Measurements from ENCODE around the gene KCTD3.

KCTD3 gene

DNA sequence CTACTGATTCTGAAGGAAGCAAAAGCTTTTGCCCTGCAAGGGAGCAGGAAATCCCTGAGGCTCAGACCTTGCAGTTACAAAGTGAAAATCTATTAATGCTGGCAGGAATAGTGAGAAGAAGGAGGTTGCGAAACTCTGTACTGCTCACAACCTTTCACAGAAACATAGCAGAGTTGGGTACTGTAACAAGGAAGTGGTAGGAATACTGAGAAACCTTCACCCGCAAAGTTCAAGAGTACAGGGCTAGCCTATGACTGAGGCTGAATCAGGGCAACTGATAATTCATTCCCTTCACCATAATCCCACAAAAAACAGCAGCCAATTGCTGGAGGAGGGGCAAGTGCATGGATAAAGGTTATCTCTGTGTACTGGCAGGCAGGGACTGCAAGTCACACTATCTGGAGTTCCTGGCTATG lies 23.9 kb upstream of the KCTD3 start:
- no peaks in the 10 kb centered on the region for H3K27me3 Mint-ChIP-seq (ENCODE audit: low read depth)
- no peak for DNase-seq (ENCODE audit: low spot score)
- peaks cover 9% of the 10 kb centered on the region for H3K9me3 Mint-ChIP-seq
- peaks cover 7% of the 10 kb centered on the region for H3K4me1 Mint-ChIP-seq (ENCODE audit: low read depth)
- no peak overlapping the region for H3K4me3 Mint-ChIP-seq
- no peaks in the 10 kb centered on the region for H3K36me3 Mint-ChIP-seq (ENCODE audit: low read depth)
- H3K27ac Mint-ChIP-seq = no peak overlapping the region

GRCh38 chr1:215543806-215544205 lies 23.3 kb upstream of the KCTD3 start:
- no peak overlapping the region for H3K27ac Mint-ChIP-seq
- H3K9me3 Mint-ChIP-seq = peaks cover 9% of the 10 kb centered on the region
- H3K4me3 Mint-ChIP-seq = no peak overlapping the region
- H3K27me3 Mint-ChIP-seq (ENCODE audit: low read depth) = no peaks in the 10 kb centered on the region
- DNase-seq (ENCODE audit: low spot score) = no peak
- H3K36me3 Mint-ChIP-seq (ENCODE audit: low read depth) = no peaks in the 10 kb centered on the region
- H3K4me1 Mint-ChIP-seq (ENCODE audit: low read depth) = peaks cover 7% of the 10 kb centered on the region

DNA sequence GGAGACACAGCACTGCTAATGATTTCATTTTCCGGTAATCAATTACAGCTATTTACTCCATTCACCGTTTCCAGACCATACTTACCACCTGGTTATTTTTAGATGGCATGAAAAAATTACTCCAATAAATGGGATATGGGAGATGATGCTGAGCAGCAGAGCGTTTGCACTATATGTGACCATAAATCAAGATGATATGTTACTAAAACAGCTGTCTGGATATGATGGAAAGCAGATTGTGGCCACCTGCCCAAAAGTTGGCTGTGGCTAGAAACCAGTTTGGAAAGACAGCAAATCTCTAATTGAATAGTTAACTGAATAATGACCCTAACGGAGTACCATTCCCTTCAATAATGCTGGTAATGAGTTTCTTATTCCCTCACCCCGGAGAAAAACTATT lies 22.5 kb upstream of the KCTD3 start:
- no peaks in the 10 kb centered on the region for H3K27me3 Mint-ChIP-seq (ENCODE audit: low read depth)
- H3K9me3 Mint-ChIP-seq = peaks cover 9% of the 10 kb centered on the region

DNA sequence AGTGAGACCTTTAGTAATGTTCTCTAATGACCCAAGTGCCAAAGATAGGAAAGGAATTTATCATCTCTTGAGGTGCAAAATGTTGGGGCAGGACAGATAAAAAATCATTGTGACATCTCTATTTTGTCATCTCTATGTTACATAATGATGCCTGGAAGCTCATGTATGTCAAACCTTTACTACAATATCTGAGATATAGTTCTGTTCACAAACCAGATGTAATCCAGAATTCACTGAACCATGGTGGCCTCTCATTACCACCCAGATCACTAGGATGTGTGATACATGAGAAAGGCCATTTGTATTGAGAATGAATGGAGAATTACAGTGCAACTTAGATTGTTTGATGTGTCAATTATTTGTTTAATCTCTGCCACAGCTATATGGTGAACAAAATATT lies 22.0 kb upstream of the KCTD3 start:
- no peak overlapping the region for H3K27ac Mint-ChIP-seq
- H3K27me3 Mint-ChIP-seq (ENCODE audit: low read depth) = no peaks in the 10 kb centered on the region
- H3K4me1 Mint-ChIP-seq (ENCODE audit: low read depth) = peaks cover 7% of the 10 kb centered on the region
- peaks cover 9% of the 10 kb centered on the region for H3K9me3 Mint-ChIP-seq
- H3K36me3 Mint-ChIP-seq (ENCODE audit: low read depth) = no peaks in the 10 kb centered on the region
- H3K4me3 Mint-ChIP-seq = no peak overlapping the region
- no peak for DNase-seq (ENCODE audit: low spot score)

More for the DNA sequence above, 22.5 kb upstream of the KCTD3 start:
- no peak overlapping the region for H3K27ac Mint-ChIP-seq
- H3K36me3 Mint-ChIP-seq (ENCODE audit: low read depth) = no peaks in the 10 kb centered on the region
- DNase-seq (ENCODE audit: low spot score) = no peak
- no peak overlapping the region for H3K4me3 Mint-ChIP-seq
- peaks cover 7% of the 10 kb centered on the region for H3K4me1 Mint-ChIP-seq (ENCODE audit: low read depth)

- Mint-ChIP-seq H3K27ac (no peak overlapping the region), H3K27me3 (ENCODE audit: low read depth) (no peaks in the 10 kb centered on the region), H3K4me3 (no peak overlapping the region), H3K4me1 (ENCODE audit: low read depth) (peaks cover 7% of the 10 kb centered on the region), H3K9me3 (peaks cover 9% of the 10 kb centered on the region), H3K36me3 (ENCODE audit: low read depth) (no peaks in the 10 kb centered on the region)
- DNase-seq (ENCODE audit: low spot score) = no peak
Observed at GRCh38 chr1:215547011-215547410, 20.1 kb upstream of the KCTD3 start.

GRCh38 chr1:215551806-215552205 lies 15.3 kb upstream of the KCTD3 start:
- no peaks in the 10 kb centered on the region for H3K9me3 Mint-ChIP-seq
- no peak for DNase-seq (ENCODE audit: low spot score)
- H3K27ac Mint-ChIP-seq = no peak overlapping the region
- peaks cover 2% of the 10 kb centered on the region for H3K27me3 Mint-ChIP-seq (ENCODE audit: low read depth)
- H3K4me1 Mint-ChIP-seq (ENCODE audit: low read depth) = no peaks in the 10 kb centered on the region
- H3K36me3 Mint-ChIP-seq (ENCODE audit: low read depth) = no peaks in the 10 kb centered on the region
- no peak overlapping the region for H3K4me3 Mint-ChIP-seq

GRCh38 chr1:215554865-215555264 lies 12.2 kb upstream of the KCTD3 start:
- Mint-ChIP-seq H3K36me3 (ENCODE audit: low read depth) (no peaks in the 10 kb centered on the region), H3K27me3 (ENCODE audit: low read depth) (peaks cover 2% of the 10 kb centered on the region), H3K4me3 (no peak overlapping the region), H3K4me1 (ENCODE audit: low read depth) (no peaks in the 10 kb centered on the region), H3K27ac (no peak overlapping the region), H3K9me3 (no peaks in the 10 kb centered on the region)
- no peak for DNase-seq (ENCODE audit: low spot score)

DNA sequence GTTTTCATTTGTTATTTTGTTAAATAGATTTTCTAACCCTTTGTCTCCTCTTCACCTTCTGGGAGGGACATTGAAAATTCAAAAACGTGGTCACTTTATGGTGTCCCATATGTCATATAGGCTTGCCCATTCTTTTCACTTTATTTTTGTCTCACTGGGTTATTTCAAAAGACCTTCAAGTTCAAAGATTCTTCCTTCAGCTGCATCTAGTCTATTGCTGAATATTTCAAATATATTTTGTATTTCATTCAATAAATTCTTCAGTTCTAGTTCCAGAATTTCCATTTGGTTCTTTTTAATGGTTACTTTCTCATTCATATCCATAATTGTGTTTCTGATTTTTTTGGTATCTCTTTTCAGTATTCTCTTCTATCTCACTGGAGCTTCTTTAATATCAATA lies 11.6 kb upstream of the KCTD3 start:
- Mint-ChIP-seq H3K4me3 (no peak overlapping the region), H3K36me3 (ENCODE audit: low read depth) (no peaks in the 10 kb centered on the region), H3K9me3 (no peaks in the 10 kb centered on the region), H3K4me1 (ENCODE audit: low read depth) (no peaks in the 10 kb centered on the region), H3K27me3 (ENCODE audit: low read depth) (peaks cover 2% of the 10 kb centered on the region), H3K27ac (no peak overlapping the region)
- no peak for DNase-seq (ENCODE audit: low spot score)

DNA sequence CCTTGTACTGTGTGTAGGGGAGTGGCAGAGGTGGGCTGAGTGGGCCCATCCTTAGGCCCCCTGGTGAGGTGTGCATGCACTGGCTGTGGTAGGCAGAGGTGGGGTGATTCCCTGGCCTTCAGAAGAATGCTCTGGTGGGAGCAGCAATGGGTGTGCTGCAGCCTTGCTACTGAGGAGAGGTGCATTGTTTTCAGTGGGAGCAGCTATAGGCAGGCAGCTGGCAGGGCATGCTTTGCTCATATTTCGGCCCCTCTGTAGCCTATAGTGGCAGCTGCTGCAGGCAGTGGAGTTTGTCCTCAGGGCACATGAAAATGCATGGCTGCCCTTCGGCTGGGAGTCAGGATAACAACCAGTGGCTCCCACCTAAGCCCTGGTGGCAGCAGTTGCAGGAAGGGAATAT lies 10.1 kb upstream of the KCTD3 start:
- no peaks in the 10 kb centered on the region for H3K9me3 Mint-ChIP-seq
- DNase-seq (ENCODE audit: low spot score) = no peak
- no peak overlapping the region for H3K27ac Mint-ChIP-seq
- no peak overlapping the region for H3K4me3 Mint-ChIP-seq
- peaks cover 2% of the 10 kb centered on the region for H3K27me3 Mint-ChIP-seq (ENCODE audit: low read depth)
- no peaks in the 10 kb centered on the region for H3K36me3 Mint-ChIP-seq (ENCODE audit: low read depth)
- H3K4me1 Mint-ChIP-seq (ENCODE audit: low read depth) = no peaks in the 10 kb centered on the region

DNA sequence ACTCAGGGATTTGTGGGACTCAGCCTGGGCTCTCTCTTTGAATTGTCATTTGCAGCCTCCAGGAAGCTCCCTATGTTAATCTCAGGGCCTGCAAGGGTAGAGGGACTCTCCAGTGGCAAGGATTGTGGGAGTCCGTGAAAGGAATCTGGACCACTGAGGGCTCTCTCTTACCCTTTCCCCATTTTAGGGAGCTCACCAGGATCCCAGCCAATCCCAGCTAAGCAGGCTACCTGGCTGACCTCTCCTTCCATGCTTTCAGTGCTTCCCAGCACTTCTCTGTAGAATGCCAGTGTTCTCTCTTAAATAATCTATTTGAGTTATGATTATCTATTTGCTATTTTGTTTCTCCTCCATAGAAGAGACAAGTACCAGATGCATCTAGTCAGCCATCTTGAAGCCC lies 9.6 kb upstream of the KCTD3 start:
- peaks cover 2% of the 10 kb centered on the region for H3K27me3 Mint-ChIP-seq (ENCODE audit: low read depth)
- H3K27ac Mint-ChIP-seq = no peak overlapping the region
- no peak overlapping the region for H3K4me3 Mint-ChIP-seq
- H3K4me1 Mint-ChIP-seq (ENCODE audit: low read depth) = no peaks in the 10 kb centered on the region
- DNase-seq (ENCODE audit: low spot score) = no peak
- H3K36me3 Mint-ChIP-seq (ENCODE audit: low read depth) = no peaks in the 10 kb centered on the region
- H3K9me3 Mint-ChIP-seq = no peaks in the 10 kb centered on the region

DNA sequence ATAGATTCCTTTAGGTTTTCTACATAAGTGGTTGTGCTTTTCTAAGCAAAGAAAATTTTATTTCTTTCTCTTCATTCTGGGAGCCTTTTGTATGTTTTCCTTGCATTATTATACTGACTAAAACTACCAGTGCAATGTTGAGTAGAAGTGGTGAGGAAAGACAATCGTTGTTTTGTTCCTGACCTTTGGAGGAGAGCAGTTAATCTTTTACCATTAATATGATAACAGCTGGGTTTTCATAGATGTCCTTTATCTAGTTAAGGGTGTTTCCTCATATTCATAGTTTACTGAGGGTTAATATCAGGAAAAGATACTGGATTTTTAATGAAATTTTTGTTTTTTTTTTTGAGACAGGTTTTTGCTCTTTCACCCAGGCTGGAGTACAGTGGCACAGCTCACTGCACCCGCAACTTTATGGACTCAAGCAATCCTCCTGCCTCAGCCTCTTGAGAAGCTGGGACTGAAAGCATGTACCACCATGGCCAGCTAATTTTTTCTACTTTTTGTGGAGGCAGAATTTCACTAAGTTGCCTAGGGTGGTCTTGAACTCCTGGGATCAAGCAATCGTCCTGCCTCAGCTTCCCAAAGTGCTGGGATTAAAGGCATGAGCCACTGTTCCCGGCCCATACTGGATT lies 9.0 kb upstream of the KCTD3 start:
- no peak for DNase-seq (ENCODE audit: low spot score)
- Mint-ChIP-seq H3K36me3 (ENCODE audit: low read depth) (no peaks in the 10 kb centered on the region), H3K4me3 (no peak overlapping the region), H3K4me1 (ENCODE audit: low read depth) (no peaks in the 10 kb centered on the region), H3K27ac (no peak overlapping the region), H3K27me3 (ENCODE audit: low read depth) (peaks cover 7% of the 10 kb centered on the region), H3K9me3 (no peaks in the 10 kb centered on the region)

GRCh38 chr1:215567491-215568298 lies 591 bp downstream of the KCTD3 start:
- Mint-ChIP-seq H3K4me3 (peak overlapping the region; percentile 85), H3K9me3 (no peaks in the 10 kb centered on the region), H3K27me3 (ENCODE audit: low read depth) (peaks cover 19% of the 10 kb centered on the region), H3K36me3 (ENCODE audit: low read depth) (no peaks in the 10 kb centered on the region), H3K4me1 (ENCODE audit: low read depth) (peaks cover 10% of the 10 kb centered on the region), H3K27ac (peak overlapping the region; percentile 29)
- peak; percentile 29 for DNase-seq (ENCODE audit: low spot score)

DNA sequence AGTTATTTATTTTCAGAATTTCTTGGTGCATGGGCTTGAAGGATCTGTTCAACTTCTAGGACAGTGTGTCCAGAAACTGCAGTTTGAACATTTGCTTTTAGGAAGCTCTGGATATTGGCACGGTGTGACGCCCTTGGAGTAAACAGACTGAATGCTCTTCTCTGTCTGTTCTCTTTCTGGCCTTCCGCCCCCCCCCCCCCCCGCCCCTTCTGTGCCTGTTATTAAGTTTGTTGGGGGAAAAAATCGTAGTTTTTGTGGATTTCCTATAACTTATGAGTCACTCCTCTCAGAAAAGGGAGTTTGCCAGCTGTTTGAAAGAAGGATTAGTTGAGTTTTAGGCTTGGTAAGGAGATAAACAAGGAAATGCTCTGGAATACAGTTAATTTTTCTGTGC lies 1.2 kb downstream of the KCTD3 start:
- DNase-seq (ENCODE audit: low spot score) = no peak
- Mint-ChIP-seq H3K4me1 (ENCODE audit: low read depth) (peaks cover 10% of the 10 kb centered on the region), H3K9me3 (no peaks in the 10 kb centered on the region), H3K4me3 (peak overlapping the region; percentile 85), H3K27me3 (ENCODE audit: low read depth) (peaks cover 15% of the 10 kb centered on the region), H3K36me3 (ENCODE audit: low read depth) (no peaks in the 10 kb centered on the region), H3K27ac (peak overlapping the region; percentile 29)

GRCh38 chr1:215569986-215570824 lies 3.1 kb downstream of the KCTD3 start:
- no peaks in the 10 kb centered on the region for H3K9me3 Mint-ChIP-seq
- peaks cover 15% of the 10 kb centered on the region for H3K27me3 Mint-ChIP-seq (ENCODE audit: low read depth)
- H3K36me3 Mint-ChIP-seq (ENCODE audit: low read depth) = no peaks in the 10 kb centered on the region
- H3K27ac Mint-ChIP-seq = no peak overlapping the region
- H3K4me1 Mint-ChIP-seq (ENCODE audit: low read depth) = peaks cover 10% of the 10 kb centered on the region
- no peak overlapping the region for H3K4me3 Mint-ChIP-seq
- no peak for DNase-seq (ENCODE audit: low spot score)
